ENCODE results near the gene TSN. TPM values are rescaled to one million over a fixed set of nuclear protein-coding genes. Genes with fewer than 3 reads are reported as not detected.

TSN gene
- total and polyA plus RNA-seq, 9 of the 15 experiments (the other 6 are each of a cell fraction or from before 2014, with no cell fraction given), result 63.2 to 152 (median 95.2) TPM

DNA sequence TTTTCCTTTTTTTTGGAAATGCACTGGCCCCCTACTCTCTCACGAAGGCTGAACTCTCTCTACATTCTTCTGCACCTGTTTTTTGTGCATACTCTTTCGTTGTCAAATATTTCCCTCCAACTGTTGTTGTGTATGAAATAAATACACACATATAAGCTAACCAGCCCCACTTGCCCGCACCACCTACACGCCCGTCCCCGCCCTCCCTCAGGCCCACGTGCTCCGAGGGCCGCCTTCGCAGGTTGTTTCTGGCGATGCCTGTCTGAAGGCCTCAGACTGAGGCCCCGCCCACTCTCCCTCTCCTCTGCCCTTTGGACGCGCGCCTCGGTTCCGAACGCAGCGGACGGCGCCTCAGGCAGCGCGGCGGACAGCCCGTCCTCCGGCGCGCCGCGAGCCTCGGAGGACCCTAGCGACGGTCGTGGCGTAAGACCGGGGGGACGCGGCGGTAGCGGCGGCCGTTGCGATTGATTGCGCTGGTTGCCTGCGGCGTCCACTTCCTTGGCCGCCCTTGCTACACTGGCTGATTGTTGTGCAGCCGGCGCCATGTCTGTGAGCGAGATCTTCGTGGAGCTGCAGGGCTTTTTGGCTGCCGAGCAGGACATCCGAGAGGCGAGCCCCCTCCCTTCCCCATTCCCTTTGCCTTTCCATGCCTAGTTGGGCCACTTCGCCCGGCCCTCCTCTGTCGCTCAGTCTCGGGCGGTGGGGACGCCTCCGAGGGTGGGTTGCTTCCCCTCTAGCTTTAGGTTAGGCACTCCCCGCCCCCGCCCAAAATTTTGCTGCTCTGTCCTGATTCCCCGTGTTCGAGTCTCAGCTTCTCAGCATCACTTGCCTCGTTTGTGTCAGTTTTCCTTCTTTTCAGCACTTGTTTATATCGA is at the start of gene TSN (continued):
- TF ChIP-seq, protein P1, sequence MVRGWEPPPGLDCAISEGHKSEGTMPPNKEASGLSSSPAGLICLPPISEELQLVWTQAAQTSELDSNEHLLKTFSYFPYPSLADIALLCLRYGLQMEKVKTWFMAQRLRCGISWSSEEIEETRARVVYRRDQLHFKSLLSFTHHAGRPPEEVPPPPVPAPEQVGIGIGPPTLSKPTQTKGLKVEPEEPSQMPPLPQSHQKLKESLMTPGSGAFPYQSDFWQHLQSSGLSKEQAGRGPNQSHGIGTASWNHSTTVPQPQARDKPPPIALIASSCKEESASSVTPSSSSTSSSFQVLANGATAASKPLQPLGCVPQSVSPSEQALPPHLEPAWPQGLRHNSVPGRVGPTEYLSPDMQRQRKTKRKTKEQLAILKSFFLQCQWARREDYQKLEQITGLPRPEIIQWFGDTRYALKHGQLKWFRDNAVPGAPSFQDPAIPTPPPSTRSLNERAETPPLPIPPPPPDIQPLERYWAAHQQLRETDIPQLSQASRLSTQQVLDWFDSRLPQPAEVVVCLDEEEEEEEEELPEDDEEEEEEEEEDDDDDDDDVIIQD (CRISPR knock-in tag; IDR thresholded peaks at IDR 0.05), result no peak
- TF ChIP-seq ESRRA (IDR thresholded peaks at IDR 0.05; ENCODE audit: borderline replicate concordance, low read depth) (peak; percentile 67; the same call in 1 of the 2 replicates), FOXA3 (CRISPR knock-in tag; conservative IDR thresholded peaks at IDR 0.05 in 1 of 2, IDR thresholded peaks at IDR 0.05 in 1 of 2) (0 out of 4 replicates have a peak, but pooled peaks of 1 of the 2 experiments have one; percentile 19), POLR2G (IDR thresholded peaks at IDR 0.05; ENCODE audit: low read depth, low read length) (peak; percentile 98), FOXP1 (CRISPR knock-in tag; IDR thresholded peaks at IDR 0.05) (peak; percentile 70), RHOXF2B (CRISPR knock-in tag; conservative IDR thresholded peaks at IDR 0.05) (no peak), RBFOX2 (IDR thresholded peaks at IDR 0.05; ENCODE audit: low read depth, low read length) (peak; percentile 99), TAF7 (tag; IDR thresholded peaks at IDR 0.05) (peak; percentile 76), ZNF174 (CRISPR knock-in tag; IDR thresholded peaks at IDR 0.05) (no peak), ASH1L (IDR thresholded peaks at IDR 0.05; ENCODE audit: borderline replicate concordance, low read depth, partially characterized antibody) (no peak), GATA2 (CRISPR knock-in tag; IDR thresholded peaks at IDR 0.05) (no peak), POLR2B (IDR thresholded peaks at IDR 0.05; ENCODE audit: low read depth, partially characterized antibody) (peak; percentile 67), FUS (optimal IDR thresholded peaks at IDR 0.05; ENCODE audit: low read depth, low read length) (peak; percentile 71), NFIC (IDR thresholded peaks at IDR 0.05) (no peak), CCNT2 (IDR thresholded peaks at IDR 0.05; ENCODE audit: borderline replicate concordance, extremely low read depth, insufficient read length, low read depth, low read length) (peak; percentile 78), GTF2A2 (tag; IDR thresholded peaks at IDR 0.05) (no peak), SAFB2 (IDR thresholded peaks at IDR 0.05; ENCODE audit: borderline replicate concordance, low read depth, low read length, severe bottlenecking) (no peak)
- TF ChIP-seq, protein P2, sequence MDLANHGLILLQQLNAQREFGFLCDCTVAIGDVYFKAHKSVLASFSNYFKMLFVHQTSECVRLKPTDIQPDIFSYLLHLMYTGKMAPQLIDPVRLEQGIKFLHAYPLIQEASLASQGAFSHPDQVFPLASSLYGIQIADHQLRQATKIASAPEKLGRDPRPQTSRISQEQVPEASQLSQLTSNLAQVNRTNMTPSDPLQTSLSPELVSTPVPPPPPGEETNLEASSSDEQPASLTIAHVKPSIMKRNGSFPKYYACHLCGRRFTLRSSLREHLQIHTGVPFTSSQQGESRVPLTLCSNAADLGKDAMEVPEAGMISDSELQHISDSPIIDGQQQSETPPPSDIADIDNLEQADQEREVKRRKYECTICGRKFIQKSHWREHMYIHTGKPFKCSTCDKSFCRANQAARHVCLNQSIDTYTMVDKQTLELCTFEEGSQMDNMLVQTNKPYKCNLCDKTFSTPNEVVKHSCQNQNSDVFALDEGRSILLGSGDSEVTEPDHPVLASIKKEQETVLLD (IDR thresholded peaks at IDR 0.05), result no peak
- TF ChIP-seq, protein P3, sequence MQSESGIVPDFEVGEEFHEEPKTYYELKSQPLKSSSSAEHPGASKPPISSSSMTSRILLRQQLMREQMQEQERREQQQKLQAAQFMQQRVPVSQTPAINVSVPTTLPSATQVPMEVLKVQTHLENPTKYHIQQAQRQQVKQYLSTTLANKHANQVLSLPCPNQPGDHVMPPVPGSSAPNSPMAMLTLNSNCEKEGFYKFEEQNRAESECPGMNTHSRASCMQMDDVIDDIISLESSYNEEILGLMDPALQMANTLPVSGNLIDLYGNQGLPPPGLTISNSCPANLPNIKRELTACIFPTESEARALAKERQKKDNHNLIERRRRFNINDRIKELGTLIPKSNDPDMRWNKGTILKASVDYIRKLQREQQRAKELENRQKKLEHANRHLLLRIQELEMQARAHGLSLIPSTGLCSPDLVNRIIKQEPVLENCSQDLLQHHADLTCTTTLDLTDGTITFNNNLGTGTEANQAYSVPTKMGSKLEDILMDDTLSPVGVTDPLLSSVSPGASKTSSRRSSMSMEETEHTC (IDR thresholded peaks at IDR 0.05), result no peak
- TF ChIP-seq, protein P4, sequence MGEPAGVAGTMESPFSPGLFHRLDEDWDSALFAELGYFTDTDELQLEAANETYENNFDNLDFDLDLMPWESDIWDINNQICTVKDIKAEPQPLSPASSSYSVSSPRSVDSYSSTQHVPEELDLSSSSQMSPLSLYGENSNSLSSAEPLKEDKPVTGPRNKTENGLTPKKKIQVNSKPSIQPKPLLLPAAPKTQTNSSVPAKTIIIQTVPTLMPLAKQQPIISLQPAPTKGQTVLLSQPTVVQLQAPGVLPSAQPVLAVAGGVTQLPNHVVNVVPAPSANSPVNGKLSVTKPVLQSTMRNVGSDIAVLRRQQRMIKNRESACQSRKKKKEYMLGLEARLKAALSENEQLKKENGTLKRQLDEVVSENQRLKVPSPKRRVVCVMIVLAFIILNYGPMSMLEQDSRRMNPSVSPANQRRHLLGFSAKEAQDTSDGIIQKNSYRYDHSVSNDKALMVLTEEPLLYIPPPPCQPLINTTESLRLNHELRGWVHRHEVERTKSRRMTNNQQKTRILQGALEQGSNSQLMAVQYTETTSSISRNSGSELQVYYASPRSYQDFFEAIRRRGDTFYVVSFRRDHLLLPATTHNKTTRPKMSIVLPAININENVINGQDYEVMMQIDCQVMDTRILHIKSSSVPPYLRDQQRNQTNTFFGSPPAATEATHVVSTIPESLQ (CRISPR knock-in tag; IDR thresholded peaks at IDR 0.05), result no peak
